ENCODE data around the gene MRPL27.
"Not testable (repeated sequence)": the region's sequence is repeated elsewhere in the genome, so short reads cannot be mapped to it uniquely, and the experiment has no call there.

Gene MRPL27

GRCh38 chr17:50407921-50408320, 34.9 kb upstream of the MRPL27 start:
- Histone ChIP-seq H3K79me2 (ENCODE audit: insufficient read depth, low read length) (no peaks in the 10 kb centered on the region), H4K20me1 (ENCODE audit: insufficient read depth, low read length, poor library complexity, severe bottlenecking) (no peaks in the 10 kb centered on the region), H3K9me2 (replicated peaks; ENCODE audit: low read depth, low read length) (no peaks in the 10 kb centered on the region), H3K9ac (ENCODE audit: low read depth, low read length, poor library complexity, severe bottlenecking) (no peak overlapping the region), H2AFZ (ENCODE audit: low read length) (no peak overlapping the region), H3K4me2 (ENCODE audit: low read depth, low read length, poor library complexity, severe bottlenecking) (no peak overlapping the region), H3K4me1 (ENCODE audit: insufficient read depth, low read length, poor library complexity, severe bottlenecking) (no peaks in the 10 kb centered on the region), H3K4me3 (ENCODE audit: low read length, poor library complexity, severe bottlenecking) (no peak overlapping the region), H3K9me3 (ENCODE audit: insufficient read depth, low read depth, low read length) (no peaks in the 10 kb centered on the region), H3K27me3 (ENCODE audit: insufficient read depth, low read length, poor library complexity, severe bottlenecking) (no peaks in the 10 kb centered on the region), H3K36me3 (ENCODE audit: insufficient read depth, low read length) (no peaks in the 10 kb centered on the region), H3F3A (ENCODE audit: low read depth) (no peaks in the 10 kb centered on the region)
- TF ChIP-seq EZH2phosphoT487 (IDR thresholded peaks at IDR 0.05; ENCODE audit: borderline replicate concordance) = no peak
- TF ChIP-seq CTCF (conservative IDR thresholded peaks at IDR 0.05; ENCODE audit: low read length) = no peak

GRCh38 chr17:50406578-50406977, 33.6 kb upstream of the MRPL27 start:
- Histone ChIP-seq H3K4me3 (ENCODE audit: low read length, poor library complexity, severe bottlenecking) (no peak overlapping the region), H3K36me3 (ENCODE audit: insufficient read depth, low read length) (no peaks in the 10 kb centered on the region), H3K9me3 (ENCODE audit: insufficient read depth, low read depth, low read length) (no peaks in the 10 kb centered on the region), H3K4me1 (ENCODE audit: insufficient read depth, low read length, poor library complexity, severe bottlenecking) (no peaks in the 10 kb centered on the region), H3K9me2 (replicated peaks; ENCODE audit: low read depth, low read length) (no peaks in the 10 kb centered on the region), H3K4me2 (ENCODE audit: low read depth, low read length, poor library complexity, severe bottlenecking) (no peak overlapping the region), H2AFZ (ENCODE audit: low read length) (no peak overlapping the region), H3K79me2 (ENCODE audit: insufficient read depth, low read length) (no peaks in the 10 kb centered on the region), H3F3A (ENCODE audit: low read depth) (no peaks in the 10 kb centered on the region), H3K27me3 (ENCODE audit: insufficient read depth, low read length, poor library complexity, severe bottlenecking) (no peaks in the 10 kb centered on the region), H3K9ac (ENCODE audit: low read depth, low read length, poor library complexity, severe bottlenecking) (no peak overlapping the region), H4K20me1 (ENCODE audit: insufficient read depth, low read length, poor library complexity, severe bottlenecking) (no peaks in the 10 kb centered on the region)
- no peak for TF ChIP-seq EZH2phosphoT487 (IDR thresholded peaks at IDR 0.05; ENCODE audit: borderline replicate concordance)
- no peak for TF ChIP-seq CTCF (conservative IDR thresholded peaks at IDR 0.05; ENCODE audit: low read length)

- H3K27me3 ChIP-seq (ENCODE audit: insufficient read depth, low read length, poor library complexity, severe bottlenecking) = not testable (repeated sequence)
These were observed 32.4 kb upstream of the MRPL27 start for GRCh38 chr17:50405351-50405750.

GRCh38 chr17:50399591-50399990, 26.6 kb upstream of the MRPL27 start:
- not testable (repeated sequence) for H3K4me2 ChIP-seq (ENCODE audit: low read depth, low read length, poor library complexity, severe bottlenecking); H3K9ac ChIP-seq (ENCODE audit: low read depth, low read length, poor library complexity, severe bottlenecking); H2AFZ ChIP-seq (ENCODE audit: low read length); H3F3A ChIP-seq (ENCODE audit: low read depth); H3K4me3 ChIP-seq (ENCODE audit: low read length, poor library complexity, severe bottlenecking); H3K9me2 ChIP-seq (replicated peaks; ENCODE audit: low read depth, low read length); H3K9me3 ChIP-seq (ENCODE audit: insufficient read depth, low read depth, low read length); H3K36me3 ChIP-seq (ENCODE audit: insufficient read depth, low read length); H3K27me3 ChIP-seq (ENCODE audit: insufficient read depth, low read length, poor library complexity, severe bottlenecking)
- Histone ChIP-seq H4K20me1 (ENCODE audit: insufficient read depth, low read length, poor library complexity, severe bottlenecking) (peaks cover 27% of the 10 kb centered on the region), H3K4me1 (ENCODE audit: insufficient read depth, low read length, poor library complexity, severe bottlenecking) (peaks cover 25% of the 10 kb centered on the region), H3K79me2 (ENCODE audit: insufficient read depth, low read length) (peaks cover 28% of the 10 kb centered on the region)

More at GRCh38 chr17:50405351-50405750, 32.4 kb upstream of the MRPL27 start:
- H3K4me2 ChIP-seq (ENCODE audit: low read depth, low read length, poor library complexity, severe bottlenecking); H3K9me2 ChIP-seq (replicated peaks; ENCODE audit: low read depth, low read length); H3K9me3 ChIP-seq (ENCODE audit: insufficient read depth, low read depth, low read length); H3F3A ChIP-seq (ENCODE audit: low read depth); H3K79me2 ChIP-seq (ENCODE audit: insufficient read depth, low read length); H3K4me1 ChIP-seq (ENCODE audit: insufficient read depth, low read length, poor library complexity, severe bottlenecking); H3K36me3 ChIP-seq (ENCODE audit: insufficient read depth, low read length); H3K9ac ChIP-seq (ENCODE audit: low read depth, low read length, poor library complexity, severe bottlenecking); H4K20me1 ChIP-seq (ENCODE audit: insufficient read depth, low read length, poor library complexity, severe bottlenecking); H2AFZ ChIP-seq (ENCODE audit: low read length); H3K4me3 ChIP-seq (ENCODE audit: low read length, poor library complexity, severe bottlenecking): not testable (repeated sequence)

- H3K79me2 ChIP-seq (ENCODE audit: insufficient read depth, low read length) = peaks cover 37% of the 10 kb centered on the region
- H4K20me1 ChIP-seq (ENCODE audit: insufficient read depth, low read length, poor library complexity, severe bottlenecking) = peaks cover 34% of the 10 kb centered on the region
- not testable (repeated sequence) for H3K4me3 ChIP-seq (ENCODE audit: low read length, poor library complexity, severe bottlenecking); H3K9me3 ChIP-seq (ENCODE audit: insufficient read depth, low read depth, low read length); H2AFZ ChIP-seq (ENCODE audit: low read length); H3K27me3 ChIP-seq (ENCODE audit: insufficient read depth, low read length, poor library complexity, severe bottlenecking); H3K4me2 ChIP-seq (ENCODE audit: low read depth, low read length, poor library complexity, severe bottlenecking); H3K9ac ChIP-seq (ENCODE audit: low read depth, low read length, poor library complexity, severe bottlenecking); H3K9me2 ChIP-seq (replicated peaks; ENCODE audit: low read depth, low read length); H3F3A ChIP-seq (ENCODE audit: low read depth)
- peaks cover 13% of the 10 kb centered on the region; the same call in 1 of the 2 replicates for H3K36me3 ChIP-seq (ENCODE audit: insufficient read depth, low read length)
- H3K4me1 ChIP-seq (ENCODE audit: insufficient read depth, low read length, poor library complexity, severe bottlenecking) = peaks cover 25% of the 10 kb centered on the region
These were observed 25.7 kb upstream of the MRPL27 start for GRCh38 chr17:50398672-50399071.
